Spleen (tissue), 7 donors: Measurements from ENCODE around the gene ELMO3.

Source experiments
- POLR2AphosphoS5 ChIP-seq, 3 donors: sonication (generic); formaldehyde crosslinking; IDR thresholded peaks; one replicate each; pipeline ENCODE4 v1.5.1; 2017; ENCODE audit warnings: antibody characterized with exemption in 3 of 3
- TF ChIP-seq, protein P1 (sequence below), 11 experiments: fragments of 200-600 bp in 7 of 11; fragments of 450-650 bp in 4 of 11; sonication (generic) in 4 of 11; IDR thresholded peaks in 8 of 11; conservative IDR thresholded peaks in 3 of 11; 1 replicate in 7 of 11; 2 replicates in 4 of 11; pipeline versions ENCODE4 v1.4.0 to v1.8.0; 2016 to 2021; ENCODE audit warnings: antibody characterized with exemption in 11 of 11, inconsistent platforms in 4 of 11, mild to moderate bottlenecking in 1 of 11
- donor health status: DM: no; HTN: no; CAD: no; lungs with moderate emphysema.
- donor health status: DM: no; HTN: no; CAD: no.
- donor health status: DM: no; HTN: no; CAD: no.

DNA sequence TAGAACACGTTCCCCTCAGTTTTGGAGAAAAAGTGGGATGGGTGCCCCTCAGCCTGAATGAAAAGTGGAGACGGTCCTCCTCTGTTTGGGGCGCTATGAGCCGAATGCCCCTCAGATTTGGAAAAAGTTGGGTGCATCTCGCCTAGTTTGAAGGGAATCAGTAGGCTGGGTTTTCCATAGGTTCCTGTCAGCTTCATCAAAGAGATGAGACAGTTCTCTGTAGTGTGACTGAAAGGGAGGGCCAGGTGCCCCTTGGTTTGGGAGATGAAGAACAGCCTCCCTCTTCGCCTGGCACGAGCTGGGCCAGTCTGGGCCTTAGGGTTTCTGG, 49.1 kb downstream of the ELMO3 start:
- TF ChIP-seq, protein P1, sequence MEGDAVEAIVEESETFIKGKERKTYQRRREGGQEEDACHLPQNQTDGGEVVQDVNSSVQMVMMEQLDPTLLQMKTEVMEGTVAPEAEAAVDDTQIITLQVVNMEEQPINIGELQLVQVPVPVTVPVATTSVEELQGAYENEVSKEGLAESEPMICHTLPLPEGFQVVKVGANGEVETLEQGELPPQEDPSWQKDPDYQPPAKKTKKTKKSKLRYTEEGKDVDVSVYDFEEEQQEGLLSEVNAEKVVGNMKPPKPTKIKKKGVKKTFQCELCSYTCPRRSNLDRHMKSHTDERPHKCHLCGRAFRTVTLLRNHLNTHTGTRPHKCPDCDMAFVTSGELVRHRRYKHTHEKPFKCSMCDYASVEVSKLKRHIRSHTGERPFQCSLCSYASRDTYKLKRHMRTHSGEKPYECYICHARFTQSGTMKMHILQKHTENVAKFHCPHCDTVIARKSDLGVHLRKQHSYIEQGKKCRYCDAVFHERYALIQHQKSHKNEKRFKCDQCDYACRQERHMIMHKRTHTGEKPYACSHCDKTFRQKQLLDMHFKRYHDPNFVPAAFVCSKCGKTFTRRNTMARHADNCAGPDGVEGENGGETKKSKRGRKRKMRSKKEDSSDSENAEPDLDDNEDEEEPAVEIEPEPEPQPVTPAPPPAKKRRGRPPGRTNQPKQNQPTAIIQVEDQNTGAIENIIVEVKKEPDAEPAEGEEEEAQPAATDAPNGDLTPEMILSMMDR (IDR thresholded peaks at IDR 0.05 in 8 of 11, conservative IDR thresholded peaks at IDR 0.05 in 3 of 11), result no peak
- no peak for TF ChIP-seq POLR2AphosphoS5 (IDR thresholded peaks at IDR 0.05)
